PC-3 (cell line): ENCODE data around the gene E2F1. TPM values are rescaled to one million over a fixed set of nuclear protein-coding genes. Genes with fewer than 3 reads are reported as not detected.
A peak's percentile ranks its signal among the peaks of the same experiment; 100 is the strongest.

Experiments
- ATAC-seq: fragments of 200-7000 bp; cut with Tn5 transposase; 2 replicates; pipeline ENCODE4 v1.9.1; 2020; ENCODE audit warnings: mild to moderate bottlenecking, moderate library complexity
- BruUV-seq: library from RNA; stranded (reverse); fragments of 400-500 nt; replicated peaks from 2 replicates; lab custom pipeline; 2021; lab: Mats Ljungman, UMichigan
- CTCF ChIA-PET: fragments of 300-600 bp; sonication (Branson Sonifier 250); formaldehyde crosslinking; loops from one replicate; lab custom pipeline; 2022; ENCODE audit warnings: antibody characterized with exemption; lab: Charles Lee
- POLR2A ChIA-PET: fragments of 300-600 bp; sonication (Branson Sonifier 250); formaldehyde crosslinking; loops from one replicate; lab custom pipeline; 2022; ENCODE audit warnings: antibody characterized with exemption; ENCODE audit not compliant: unreplicated experiment; lab: Charles Lee
- DNase-seq: peaks from one replicate; pipeline ENCODE4 v3.0.0-alpha.2; 2015
- H2AFZ ChIP-seq: fragments of 300-600 bp; sonication (generic); 2 replicates; pipeline ENCODE4 v1.6.0; 2016; ENCODE audit warnings: antibody characterized with exemption, low read length
- H3F3A ChIP-seq: fragments of 300-600 bp; sonication (generic); one replicate; pipeline ENCODE4 v1.6.0; 2017; ENCODE audit warnings: antibody characterized with exemption, low read length, control low read depth, mild to moderate bottlenecking; ENCODE audit not compliant: unreplicated experiment
- H3K27ac ChIP-seq: fragments of 300-600 bp; sonication (generic); 2 replicates; pipeline ENCODE4 v1.5.1; 2016; ENCODE audit warnings: mild to moderate bottlenecking, low read length
- H3K27me3 ChIP-seq: fragments of 300-600 bp; sonication (generic); 2 replicates; pipeline ENCODE4 v1.6.1; 2016; ENCODE audit warnings: low read length, mixed read lengths
- H3K36me3 ChIP-seq: fragments of 300-600 bp; sonication (generic); 2 replicates; pipeline ENCODE4 v1.6.1; 2016; ENCODE audit warnings: low read depth, mixed run types, low read length, mixed read lengths
- H3K4me1 ChIP-seq: fragments of 300-600 bp; sonication (generic); 2 replicates; pipeline ENCODE4 v1.5.1; 2016; ENCODE audit warnings: low read length; ENCODE audit not compliant: insufficient read depth
- H3K4me2 ChIP-seq: fragments of 300-600 bp; sonication (generic); 2 replicates; pipeline ENCODE4 v1.6.0; 2016; ENCODE audit warnings: low read length
- H3K4me3 ChIP-seq: fragments of 300-600 bp; sonication (generic); 2 replicates; pipeline ENCODE4 v1.5.1; 2016; ENCODE audit warnings: mild to moderate bottlenecking, low read length, mixed read lengths
- H3K79me2 ChIP-seq: fragments of 300-600 bp; sonication (generic); 2 replicates; pipeline ENCODE4 v1.6.1; 2017; ENCODE audit warnings: low read length, mixed read lengths
- H3K9ac ChIP-seq: fragments of 300-600 bp; sonication (generic); 2 replicates; pipeline ENCODE4 v1.6.0; 2016; ENCODE audit warnings: mild to moderate bottlenecking, low read length
- H3K9me2 ChIP-seq: fragments of 300-600 bp; sonication (generic); replicated peaks from 2 replicates; pipeline ENCODE4 v1.6.1; 2016; ENCODE audit warnings: mixed run types, low read length, mixed read lengths
- H3K9me3 ChIP-seq: fragments of 300-600 bp; sonication (generic); 2 replicates; pipeline ENCODE4 v1.6.1; 2016; ENCODE audit warnings: low read length, mixed read lengths
- H4K20me1 ChIP-seq: fragments of 300-600 bp; sonication (generic); 2 replicates; pipeline ENCODE4 v1.6.1; 2016; ENCODE audit warnings: low read length, mixed read lengths
- CTCF ChIP-seq: fragments of 300-600 bp; sonication (generic); conservative IDR thresholded peaks from 2 replicates; pipeline ENCODE4 v1.5.1; 2017; ENCODE audit warnings: antibody characterized with exemption, low read depth, mild to moderate bottlenecking, low read length
- EZH2 ChIP-seq: fragments of 300-600 bp; sonication (generic); IDR thresholded peaks from one replicate; pipeline ENCODE4 v1.6.1; 2017; ENCODE audit warnings: antibody characterized with exemption, mild to moderate bottlenecking, low read length; ENCODE audit not compliant: unreplicated experiment
- EZH2phosphoT487 ChIP-seq: fragments of 300-600 bp; sonication (generic); IDR thresholded peaks from 2 replicates; pipeline ENCODE4 v1.6.1; 2018; ENCODE audit warnings: mild to moderate bottlenecking, antibody characterized with exemption, low read length, borderline replicate concordance
- intact Hi-C: fragments of 100-400 bp; cut with micrococcal nuclease; formaldehyde crosslinking; loops from 2 replicates; pipeline ENCODE4 v1.9.0; 2023
- total RNA-seq: library from RNA; depleted of rRNA; stranded (reverse); fragments of >200 nt; gene quantifications from 2 replicates; pipeline ENCODE4 v1.2.3, GENCODE V29; 2014

E2F1 gene
- total RNA-seq, 1 experiment from 2014 or later = 63.7 TPM

- DNase-seq = peak; percentile 31
- no peak overlapping the region for H3K27ac ChIP-seq
- H3K36me3 ChIP-seq = peaks cover 10% of the 10 kb centered on the region
- H4K20me1 ChIP-seq = no peaks in the 10 kb centered on the region
- H3K9ac ChIP-seq = peak overlapping the region; percentile 85
- peak overlapping the region; percentile 84 for H2AFZ ChIP-seq
- H3K79me2 ChIP-seq = peaks cover 27% of the 10 kb centered on the region
- intact Hi-C loops = loop anchor here (5.0 kb wide), 1 partner anchor 59 kb away; the partner anchor contains the start of gene ZNF341
- H3F3A ChIP-seq = peaks cover 5% of the 10 kb centered on the region
- H3K4me2 ChIP-seq = peak overlapping the region; percentile 88
- H3K9me2 ChIP-seq = no peaks in the 10 kb centered on the region
- ChIA-PET POLR2A (no interaction called here), CTCF (interaction anchor here (0.6 kb wide), 1 partner anchor 370 kb away, joined by 4 read pairs; no protein-coding TSS in a partner anchor)
- peak; percentile 57 for ATAC-seq
- no TSS peak for BruUV-seq
- TF ChIP-seq EZH2phosphoT487 (no peak), EZH2 (no peak), CTCF (no peak)
- peaks cover 21% of the 10 kb centered on the region for H3K4me1 ChIP-seq
- peak overlapping the region; percentile 92 for H3K4me3 ChIP-seq
- H3K9me3 ChIP-seq = no peaks in the 10 kb centered on the region
- no peaks in the 10 kb centered on the region for H3K27me3 ChIP-seq
These were observed 12.5 kb downstream of the E2F1 start for GRCh38 chr20:33673410-33674293.

GRCh38 chr20:33673114-33673409 is 13.1 kb downstream of the E2F1 start:
- ATAC-seq (no peak), DNase-seq (no peak)
- ChIA-PET CTCF (no interaction called here), POLR2A (no interaction called here)
- no peak for TF ChIP-seq EZH2phosphoT487
- TF ChIP-seq EZH2 = no peak
- no peak for TF ChIP-seq CTCF
- H3K9me3 ChIP-seq = no peaks in the 10 kb centered on the region
- H3K27me3 ChIP-seq = no peaks in the 10 kb centered on the region
- no peak overlapping the region for H2AFZ ChIP-seq
- no peak overlapping the region for H3K27ac ChIP-seq
- H3K4me3 ChIP-seq = peak overlapping the region; percentile 92
- H3K4me1 ChIP-seq = peaks cover 26% of the 10 kb centered on the region
- no peaks in the 10 kb centered on the region for H3K9me2 ChIP-seq
- H3K79me2 ChIP-seq = peaks cover 31% of the 10 kb centered on the region
- H3K4me2 ChIP-seq = peak overlapping the region; percentile 88
- intact Hi-C loops = loop anchor here (5.0 kb wide), 1 partner anchor 59 kb away; the partner anchor contains the start of gene ZNF341
- H3F3A ChIP-seq = peaks cover 5% of the 10 kb centered on the region
- no TSS peak for BruUV-seq
- peak overlapping the region; percentile 85 for H3K9ac ChIP-seq
- H3K36me3 ChIP-seq = peaks cover 14% of the 10 kb centered on the region
- H4K20me1 ChIP-seq = no peaks in the 10 kb centered on the region
